ENCODE measurements around the gene GLOD5.

GLOD5 gene

DNA sequence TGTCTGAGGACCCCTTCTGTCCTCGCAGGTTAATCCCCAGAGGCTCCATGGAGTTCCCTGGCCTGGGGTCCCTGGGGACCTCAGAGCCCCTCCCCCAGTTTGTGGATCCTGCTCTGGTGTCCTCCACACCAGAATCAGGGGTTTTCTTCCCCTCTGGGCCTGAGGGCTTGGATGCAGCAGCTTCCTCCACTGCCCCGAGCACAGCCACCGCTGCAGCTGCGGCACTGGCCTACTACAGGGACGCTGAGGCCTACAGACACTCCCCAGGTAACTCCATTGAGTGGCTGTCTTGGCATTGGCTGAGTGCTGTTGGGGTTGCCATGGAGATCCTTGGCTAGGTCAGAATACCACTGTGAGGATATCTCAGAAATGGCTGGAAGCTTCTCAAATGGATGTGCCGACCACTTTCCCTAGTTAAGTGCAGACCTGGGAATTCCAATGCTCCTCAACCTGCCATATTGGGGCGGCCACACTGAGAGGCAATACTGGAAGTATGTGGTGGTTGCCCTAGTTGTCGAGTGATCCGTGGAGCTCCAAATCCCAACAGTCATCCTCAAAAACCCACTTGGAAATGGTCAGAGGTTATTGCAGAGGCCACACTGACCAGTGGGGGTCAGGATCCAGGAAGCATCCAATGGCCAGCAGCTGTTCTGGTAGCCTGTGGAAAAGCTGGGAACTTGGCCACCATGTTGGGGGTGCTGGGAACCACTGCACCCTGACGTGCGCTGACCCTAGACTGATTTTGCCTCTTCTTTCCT, 29.7 kb downstream of the GLOD5 start:
- H3K9me3 Mint-ChIP-seq = no peaks in the 10 kb centered on the region
- no peak overlapping the region for H3K27ac Mint-ChIP-seq
- H3K4me1 Mint-ChIP-seq (ENCODE audit: low read depth) = peaks cover 21% of the 10 kb centered on the region
- H3K27me3 Mint-ChIP-seq (ENCODE audit: low read depth) = peaks cover 14% of the 10 kb centered on the region
- H3K36me3 Mint-ChIP-seq (ENCODE audit: low read depth) = no peaks in the 10 kb centered on the region
- H3K4me3 Mint-ChIP-seq = no peak overlapping the region
- no peak for DNase-seq (ENCODE audit: low spot score)

DNA sequence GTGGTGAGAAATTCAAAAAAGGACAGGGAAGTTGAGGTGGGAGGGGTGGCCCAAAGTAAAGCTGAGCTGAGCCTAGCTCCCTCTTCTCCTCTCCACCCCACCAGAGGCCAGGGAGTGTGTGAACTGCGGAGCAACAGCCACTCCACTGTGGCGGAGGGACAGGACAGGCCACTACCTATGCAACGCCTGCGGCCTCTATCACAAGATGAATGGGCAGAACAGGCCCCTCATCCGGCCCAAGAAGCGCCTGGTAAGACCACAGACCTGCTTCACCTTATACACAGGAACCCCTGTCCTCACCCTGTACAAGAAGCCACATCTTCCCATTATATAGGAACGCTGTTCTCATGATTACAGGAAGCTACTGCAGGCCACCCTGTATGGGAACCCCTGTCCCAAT, 30.7 kb downstream of the GLOD5 start:
- H3K36me3 Mint-ChIP-seq (ENCODE audit: low read depth) = no peaks in the 10 kb centered on the region
- H3K4me3 Mint-ChIP-seq = no peak overlapping the region
- peaks cover 21% of the 10 kb centered on the region for H3K4me1 Mint-ChIP-seq (ENCODE audit: low read depth)
- no peak for DNase-seq (ENCODE audit: low spot score)
- no peaks in the 10 kb centered on the region for H3K9me3 Mint-ChIP-seq
- H3K27me3 Mint-ChIP-seq (ENCODE audit: low read depth) = peaks cover 12% of the 10 kb centered on the region
- no peak overlapping the region for H3K27ac Mint-ChIP-seq

- no peaks in the 10 kb centered on the region for H3K36me3 Mint-ChIP-seq (ENCODE audit: low read depth)
- no peak for DNase-seq (ENCODE audit: low spot score)
- no peaks in the 10 kb centered on the region for H3K9me3 Mint-ChIP-seq
- H3K27me3 Mint-ChIP-seq (ENCODE audit: low read depth) = peaks cover 3% of the 10 kb centered on the region
- H3K27ac Mint-ChIP-seq = no peak overlapping the region
- peaks cover 15% of the 10 kb centered on the region for H3K4me1 Mint-ChIP-seq (ENCODE audit: low read depth)
- H3K4me3 Mint-ChIP-seq = no peak overlapping the region
These were observed 32.4 kb downstream of the GLOD5 start for GRCh38 chrX:48793935-48794334.

GRCh38 chrX:48794340-48794910, 32.9 kb downstream of the GLOD5 start:
- peak overlapping the region; percentile 41 for H3K27ac Mint-ChIP-seq
- H3K4me1 Mint-ChIP-seq (ENCODE audit: low read depth) = peaks cover 11% of the 10 kb centered on the region
- H3K27me3 Mint-ChIP-seq (ENCODE audit: low read depth) = peaks cover 3% of the 10 kb centered on the region
- no peak for DNase-seq (ENCODE audit: low spot score)
- H3K36me3 Mint-ChIP-seq (ENCODE audit: low read depth) = no peaks in the 10 kb centered on the region
- no peak overlapping the region for H3K4me3 Mint-ChIP-seq
- H3K9me3 Mint-ChIP-seq = no peaks in the 10 kb centered on the region

DNA sequence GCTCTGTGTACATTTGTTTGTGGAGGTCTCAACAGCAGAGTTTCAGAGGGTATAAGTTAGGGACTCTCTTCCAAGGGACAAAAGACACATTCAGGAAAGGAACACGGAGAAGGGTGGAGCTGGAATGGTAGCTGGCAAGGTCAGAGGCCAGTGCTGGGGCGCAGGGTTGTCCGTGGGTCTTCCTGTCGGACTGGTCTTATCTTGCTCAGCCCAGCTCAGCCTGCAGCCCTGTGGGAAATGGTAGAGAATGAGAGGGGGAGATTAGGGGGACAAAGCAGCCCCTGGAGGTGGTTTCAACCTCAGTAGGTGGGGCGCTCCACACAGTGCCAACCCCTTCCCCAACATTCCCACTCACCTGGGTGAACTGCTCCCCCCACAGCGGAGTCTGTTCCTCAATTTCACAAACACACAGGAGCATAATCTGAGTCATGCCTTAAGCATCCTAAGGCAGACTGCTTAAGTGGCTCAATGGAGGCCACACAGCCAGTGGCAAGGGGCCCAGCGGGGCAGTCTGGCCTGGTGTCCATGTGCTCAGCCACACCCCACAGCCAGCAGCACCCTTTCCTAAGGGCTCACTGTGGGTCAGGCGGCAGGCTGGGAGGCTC, 33.5 kb downstream of the GLOD5 start:
- no peaks in the 10 kb centered on the region for H3K9me3 Mint-ChIP-seq
- peaks cover 6% of the 10 kb centered on the region for H3K4me1 Mint-ChIP-seq (ENCODE audit: low read depth)
- no peak for DNase-seq (ENCODE audit: low spot score)
- no peak overlapping the region for H3K27ac Mint-ChIP-seq
- no peak overlapping the region for H3K4me3 Mint-ChIP-seq
- no peaks in the 10 kb centered on the region for H3K27me3 Mint-ChIP-seq (ENCODE audit: low read depth)
- no peaks in the 10 kb centered on the region for H3K36me3 Mint-ChIP-seq (ENCODE audit: low read depth)

DNA sequence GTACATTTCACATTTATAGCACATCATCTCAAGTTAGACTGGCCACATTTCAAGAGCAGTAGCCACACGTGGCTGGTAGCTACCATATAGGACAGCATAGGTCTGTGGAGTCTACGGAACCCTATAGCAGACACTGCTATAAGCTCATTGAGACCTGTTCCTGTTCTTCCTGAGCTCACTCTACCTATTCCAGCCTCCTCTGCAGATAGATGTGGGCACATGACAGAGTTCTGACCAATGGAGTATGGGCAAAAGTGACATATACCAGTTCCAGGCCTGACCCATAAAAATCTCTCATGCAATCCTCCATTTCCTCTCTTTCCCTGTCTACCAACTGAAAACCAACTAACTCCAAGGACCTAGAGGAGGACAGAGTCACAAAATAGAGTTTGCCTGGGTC, 36.8 kb downstream of the GLOD5 start:
- Mint-ChIP-seq H3K27ac (no peak overlapping the region), H3K4me1 (ENCODE audit: low read depth) (peaks cover 10% of the 10 kb centered on the region), H3K27me3 (ENCODE audit: low read depth) (no peaks in the 10 kb centered on the region), H3K9me3 (no peaks in the 10 kb centered on the region), H3K36me3 (ENCODE audit: low read depth) (peaks cover 4% of the 10 kb centered on the region), H3K4me3 (no peak overlapping the region)
- DNase-seq (ENCODE audit: low spot score) = no peak

GRCh38 chrX:48800574-48801279, 39.2 kb downstream of the GLOD5 start:
- no peaks in the 10 kb centered on the region for H3K27me3 Mint-ChIP-seq (ENCODE audit: low read depth)
- H3K36me3 Mint-ChIP-seq (ENCODE audit: low read depth) = peaks cover 10% of the 10 kb centered on the region
- peak overlapping the region; percentile 99 for H3K27ac Mint-ChIP-seq
- DNase-seq (ENCODE audit: low spot score) = no peak
- H3K9me3 Mint-ChIP-seq = no peaks in the 10 kb centered on the region
- H3K4me3 Mint-ChIP-seq = peak overlapping the region; percentile 92
- peaks cover 11% of the 10 kb centered on the region for H3K4me1 Mint-ChIP-seq (ENCODE audit: low read depth)

GRCh38 chrX:48801280-48802088, 39.9 kb downstream of the GLOD5 start, which contains the start of gene HDAC6:
HDAC6 (plus strand) TSS chrX:48802067; CDS start chrX:48802693, 626 bp downstream.
- H3K27me3 Mint-ChIP-seq (ENCODE audit: low read depth) = no peaks in the 10 kb centered on the region
- H3K9me3 Mint-ChIP-seq = no peaks in the 10 kb centered on the region
- H3K36me3 Mint-ChIP-seq (ENCODE audit: low read depth) = peaks cover 10% of the 10 kb centered on the region
- H3K4me1 Mint-ChIP-seq (ENCODE audit: low read depth) = peaks cover 11% of the 10 kb centered on the region
- peak; percentile 96 for DNase-seq (ENCODE audit: low spot score)
- peak within 1 kb of the TSS; percentile 92 for H3K4me3 Mint-ChIP-seq
- peak within 1 kb of the TSS; percentile 99 for H3K27ac Mint-ChIP-seq

- H3K9me3 Mint-ChIP-seq = no peaks in the 10 kb centered on the region
- peak; percentile 75 for DNase-seq (ENCODE audit: low spot score)
- H3K36me3 Mint-ChIP-seq (ENCODE audit: low read depth) = peaks cover 10% of the 10 kb centered on the region
- H3K27me3 Mint-ChIP-seq (ENCODE audit: low read depth) = no peaks in the 10 kb centered on the region
- H3K4me3 Mint-ChIP-seq = peak overlapping the region; percentile 92
- peaks cover 11% of the 10 kb centered on the region for H3K4me1 Mint-ChIP-seq (ENCODE audit: low read depth)
- H3K27ac Mint-ChIP-seq = peak overlapping the region; percentile 99
These were observed 40.8 kb downstream of the GLOD5 start for GRCh38 chrX:48802089-48802904.

DNA sequence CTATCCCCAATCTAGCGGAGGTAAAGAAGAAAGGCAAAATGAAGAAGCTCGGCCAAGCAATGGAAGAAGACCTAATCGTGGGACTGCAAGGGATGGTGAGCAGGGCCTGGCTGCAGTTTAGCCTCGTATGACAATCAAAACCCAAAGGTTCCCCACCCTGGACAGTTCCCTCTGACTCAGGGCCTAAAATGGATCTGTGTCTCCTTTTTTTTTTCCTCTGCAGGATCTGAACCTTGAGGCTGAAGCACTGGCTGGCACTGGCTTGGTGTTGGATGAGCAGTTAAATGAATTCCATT, 41.3 kb downstream of the GLOD5 start:
- H3K4me1 Mint-ChIP-seq (ENCODE audit: low read depth) = peaks cover 11% of the 10 kb centered on the region
- peak overlapping the region; percentile 92 for H3K4me3 Mint-ChIP-seq
- H3K9me3 Mint-ChIP-seq = no peaks in the 10 kb centered on the region
- H3K27me3 Mint-ChIP-seq (ENCODE audit: low read depth) = no peaks in the 10 kb centered on the region
- no peak for DNase-seq (ENCODE audit: low spot score)
- peaks cover 10% of the 10 kb centered on the region for H3K36me3 Mint-ChIP-seq (ENCODE audit: low read depth)
- peak overlapping the region; percentile 99 for H3K27ac Mint-ChIP-seq

GRCh38 chrX:48806081-48806480, 44.5 kb downstream of the GLOD5 start:
- peaks cover 5% of the 10 kb centered on the region for H3K4me1 Mint-ChIP-seq (ENCODE audit: low read depth)
- H3K27me3 Mint-ChIP-seq (ENCODE audit: low read depth) = no peaks in the 10 kb centered on the region
- H3K9me3 Mint-ChIP-seq = no peaks in the 10 kb centered on the region
- no peak for DNase-seq (ENCODE audit: low spot score)
- H3K4me3 Mint-ChIP-seq = no peak overlapping the region
- H3K27ac Mint-ChIP-seq = no peak overlapping the region
- peaks cover 12% of the 10 kb centered on the region for H3K36me3 Mint-ChIP-seq (ENCODE audit: low read depth)

GRCh38 chrX:48813644-48814043, 52.1 kb downstream of the GLOD5 start:
- Mint-ChIP-seq H3K4me3 (no peak overlapping the region), H3K36me3 (ENCODE audit: low read depth) (peaks cover 7% of the 10 kb centered on the region), H3K4me1 (ENCODE audit: low read depth) (no peaks in the 10 kb centered on the region), H3K27me3 (ENCODE audit: low read depth) (no peaks in the 10 kb centered on the region), H3K9me3 (no peaks in the 10 kb centered on the region), H3K27ac (no peak overlapping the region)
- no peak for DNase-seq (ENCODE audit: low spot score)

DNA sequence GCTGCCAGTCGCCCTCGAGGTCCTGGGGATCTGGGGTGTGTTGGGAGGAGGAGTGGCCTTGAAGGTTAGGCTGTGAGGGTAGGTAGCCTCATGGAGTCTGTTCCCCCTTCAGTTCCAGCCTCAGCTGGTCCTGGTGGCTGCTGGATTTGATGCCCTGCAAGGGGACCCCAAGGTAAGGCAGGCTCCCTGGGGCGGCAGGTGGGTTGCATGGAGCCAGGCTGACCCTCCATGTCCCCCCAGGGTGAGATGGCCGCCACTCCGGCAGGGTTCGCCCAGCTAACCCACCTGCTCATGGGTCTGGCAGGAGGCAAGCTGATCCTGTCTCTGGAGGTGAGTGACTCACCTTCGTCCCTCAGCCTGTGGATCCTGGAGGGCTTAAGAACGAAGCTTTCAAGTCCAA, 53.2 kb downstream of the GLOD5 start:
- peaks cover 9% of the 10 kb centered on the region for H3K36me3 Mint-ChIP-seq (ENCODE audit: low read depth)
- H3K4me1 Mint-ChIP-seq (ENCODE audit: low read depth) = no peaks in the 10 kb centered on the region
- H3K4me3 Mint-ChIP-seq = no peak overlapping the region
- no peak for DNase-seq (ENCODE audit: low spot score)
- no peak overlapping the region for H3K27ac Mint-ChIP-seq
- H3K9me3 Mint-ChIP-seq = no peaks in the 10 kb centered on the region
- no peaks in the 10 kb centered on the region for H3K27me3 Mint-ChIP-seq (ENCODE audit: low read depth)
